Adrenal gland (tissue), 5 donors: ENCODE measurements around the gene SUOX.

ENCODE experiments used
- CTCF ChIP-seq, 6 experiments: fragments of 450-650 bp in 4 of 6; fragments of 200-600 bp in 2 of 6; sonication (generic) in 1 of 6; IDR thresholded peaks; 1 replicate in 5 of 6; 2 replicates in 1 of 6; pipeline versions ENCODE4 v1.5.1 to v1.8.0; 2016 to 2021; ENCODE audit warnings: antibody characterized with exemption in 6 of 6, mild to moderate bottlenecking in 2 of 6, moderate library complexity in 1 of 6
- POLR2A ChIP-seq, 2 donors: fragments of 450-650 bp; IDR thresholded peaks; one replicate each; pipeline ENCODE4 v1.6.1; 2017; ENCODE audit warnings: antibody characterized with exemption in 2 of 2, mild to moderate bottlenecking in 2 of 2, moderate library complexity in 1 of 2
- donor health status: DM: no; HTN: no; CAD: no.

- TF ChIP-seq CTCF (IDR thresholded peaks at IDR 0.05) = no peak
- no peak for TF ChIP-seq POLR2A (IDR thresholded peaks at IDR 0.05)
Observed at GRCh38 chr12:55979069-55979468, 18.0 kb upstream of the SUOX start.
